GM19035 (cell line): ENCODE results near the gene SMIM11.
A peak's percentile ranks its signal among the peaks of the same experiment; 100 is the strongest.
"Not testable (repeated sequence)": the region's sequence is repeated elsewhere in the genome, so short reads cannot be mapped to it uniquely, and the experiment has no call there.

ENCODE experiments used
- ATAC-seq: cut with Tn5 transposase; IDR thresholded peaks from one replicate; pipeline ENCODE4 v1.9.1; 2021; ENCODE audit not compliant: unreplicated experiment

Gene SMIM11

DNA sequence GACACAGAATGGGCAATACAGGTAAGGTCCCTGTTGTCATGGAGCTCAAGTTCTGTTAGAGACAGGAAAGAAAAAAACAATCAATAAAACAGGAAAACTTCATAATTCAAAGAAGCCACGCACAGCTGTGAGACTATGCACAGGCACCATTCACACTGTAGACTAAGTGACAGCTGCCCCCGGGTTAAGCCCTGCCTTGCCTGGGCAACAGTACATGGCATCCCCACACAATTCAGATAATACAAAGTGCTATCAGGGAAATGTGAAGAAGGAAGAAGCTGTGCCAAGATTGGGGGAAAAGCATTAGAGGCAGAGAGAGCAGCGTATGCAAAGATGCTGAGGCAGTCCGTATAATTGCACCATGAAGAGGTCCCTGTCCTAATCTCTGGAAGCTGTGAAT is 20.5 kb upstream of the SMIM11 start:
- ATAC-seq = no peak

DNA sequence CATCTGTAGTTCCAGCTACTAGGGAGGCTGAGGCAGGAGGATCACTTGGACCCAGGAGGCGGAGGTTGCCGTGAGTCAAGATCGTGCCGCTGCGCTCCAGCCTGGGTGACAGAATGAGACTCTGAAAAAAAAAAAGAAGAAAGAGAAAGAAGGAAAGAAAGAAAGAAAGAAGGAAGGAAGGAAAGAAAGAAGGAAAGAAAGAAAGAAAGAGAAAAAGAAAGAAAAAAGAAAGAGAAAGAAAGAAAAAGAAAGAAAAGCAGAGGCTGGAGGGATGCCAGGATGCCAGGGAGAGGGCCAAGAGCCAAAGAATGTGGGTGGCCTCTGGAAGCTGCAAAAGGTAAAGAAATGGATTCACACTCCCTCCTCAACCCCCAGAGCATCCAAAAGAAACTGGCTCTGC is 19.7 kb upstream of the SMIM11 start:
- ATAC-seq = no peak

DNA sequence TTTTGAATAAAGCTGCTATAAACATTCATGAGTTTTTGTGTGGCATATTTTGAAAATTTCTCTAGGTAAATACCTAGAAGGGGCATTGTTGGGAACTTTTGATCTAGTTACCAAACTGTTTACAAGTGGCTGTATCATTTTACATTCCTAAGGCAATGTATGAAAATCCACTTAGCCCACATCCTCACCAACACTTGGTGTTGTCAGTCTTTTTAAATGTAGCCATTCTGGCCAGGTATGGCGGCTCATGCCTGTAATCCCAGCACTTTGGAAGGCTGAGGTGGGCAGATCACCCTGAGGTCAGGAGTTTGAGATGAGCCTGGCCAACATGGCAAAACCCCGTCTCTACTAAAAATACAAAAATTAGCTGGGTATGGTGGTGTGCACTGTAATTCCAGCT is 17.4 kb upstream of the SMIM11 start:
- no peak for ATAC-seq

DNA sequence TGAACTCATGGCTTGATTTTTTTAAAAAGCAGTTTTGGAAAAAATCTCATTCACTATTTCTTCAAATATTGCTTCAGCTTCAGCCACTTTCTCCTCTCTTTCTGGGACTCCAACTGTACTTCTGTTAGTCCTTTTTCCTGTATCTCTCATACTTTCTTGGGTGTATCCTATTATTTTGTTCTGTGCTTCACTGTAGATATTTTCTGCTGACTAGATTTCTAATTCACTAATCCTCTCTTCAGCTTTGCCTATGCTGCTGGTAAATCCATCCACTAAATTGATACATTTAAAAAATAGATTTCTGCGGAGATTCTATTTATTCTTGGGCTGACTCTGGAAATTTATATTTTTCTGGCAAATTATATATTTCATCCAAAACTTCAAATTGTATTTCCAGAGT is 16.4 kb upstream of the SMIM11 start:
- ATAC-seq = no peak

DNA sequence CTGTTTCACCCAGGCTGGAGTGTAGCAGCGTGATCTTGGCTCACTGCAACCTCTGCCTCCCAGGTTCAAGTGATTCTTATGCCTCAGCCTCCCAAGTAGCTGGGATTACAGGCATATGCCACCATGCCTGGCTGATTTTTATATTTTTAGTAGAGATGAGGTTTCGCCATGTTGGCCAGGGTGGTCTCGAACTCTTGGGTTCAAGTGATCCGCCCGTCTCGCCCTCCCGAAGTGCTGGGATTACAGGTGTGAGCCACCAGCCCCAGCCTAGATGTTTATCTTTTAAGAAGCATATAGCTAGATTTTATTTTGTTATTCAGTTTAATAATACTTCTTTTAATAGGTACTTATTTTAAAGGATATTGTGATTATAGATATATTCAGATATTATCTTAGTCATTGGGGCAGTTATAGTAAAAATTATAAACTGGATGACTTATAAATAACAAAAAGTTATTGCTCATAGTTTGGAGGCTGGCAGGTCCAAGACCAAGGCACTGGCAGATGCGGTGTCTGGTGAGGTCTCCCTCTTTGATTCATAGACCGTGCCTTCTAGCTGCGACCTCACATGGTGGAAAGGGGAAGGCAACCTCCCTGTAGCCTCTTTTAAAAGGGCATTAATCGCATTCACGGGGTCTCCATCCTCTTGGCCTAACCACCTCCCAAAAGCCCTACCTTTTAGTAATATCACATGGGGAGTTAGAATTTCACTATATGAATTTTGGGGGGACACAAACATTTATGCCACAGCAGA is 14.6 kb upstream of the SMIM11 start:
- no peak for ATAC-seq

DNA sequence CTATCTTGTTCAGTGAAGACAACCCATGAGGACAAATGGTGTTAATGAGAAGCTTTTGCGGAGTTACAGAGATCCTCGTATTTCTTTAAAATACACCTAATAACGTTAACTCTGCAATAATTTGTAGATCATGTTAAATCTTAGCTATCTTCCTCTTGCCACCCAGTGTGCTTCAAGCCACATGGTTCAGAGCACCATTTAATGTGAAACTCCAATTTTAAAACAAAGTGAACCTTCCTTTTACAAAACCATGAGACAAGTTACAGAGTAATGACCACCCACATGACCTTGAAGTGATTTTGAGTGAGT is 13.2 kb upstream of the SMIM11 start:
- ATAC-seq = no peak

DNA sequence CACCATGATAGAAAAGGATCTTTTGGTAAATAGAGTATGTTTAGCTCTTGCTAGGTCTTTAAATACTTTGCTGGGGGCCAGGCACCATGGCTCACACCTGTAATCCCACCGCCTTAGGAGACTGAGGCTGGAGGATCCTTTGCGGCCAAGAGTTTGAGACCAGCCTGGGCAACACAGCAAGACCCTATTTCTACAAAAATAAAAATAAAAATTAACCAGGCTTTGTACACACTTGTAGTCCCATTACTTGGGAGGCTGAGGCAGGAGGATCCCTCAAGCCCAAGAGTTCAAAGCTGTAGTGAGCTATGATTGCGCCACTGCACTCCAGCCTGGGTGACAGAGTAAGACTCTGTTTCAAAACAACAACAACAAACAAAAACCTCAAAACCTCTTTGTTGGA is 12.6 kb upstream of the SMIM11 start:
- no peak for ATAC-seq

DNA sequence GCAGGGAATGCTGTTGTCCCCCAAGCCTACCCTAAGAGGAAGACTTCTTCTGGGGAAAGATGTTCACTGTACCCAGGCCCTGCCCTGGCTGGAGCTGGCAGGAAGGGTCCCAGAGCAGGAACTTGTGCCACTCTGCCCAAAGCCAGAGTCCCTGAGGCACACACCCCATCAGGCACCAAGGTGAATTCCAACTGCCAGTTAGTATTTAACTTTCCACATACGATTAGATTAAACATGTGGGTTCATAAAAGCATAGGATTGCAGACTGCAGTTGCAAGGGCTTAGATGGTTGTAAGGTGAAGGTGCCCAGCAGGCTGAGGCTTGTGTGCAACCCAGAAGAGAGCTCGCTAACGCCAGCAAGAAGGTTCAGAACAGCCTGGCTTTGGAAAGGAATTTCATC is 11.6 kb upstream of the SMIM11 start, which contains the start of gene KCNE2:
Gene KCNE2 (plus strand): TSS at position 274 of the 400 bp plus-strand sequence. CDS start 6,473 bp downstream, outside the sequence.
- no peak for ATAC-seq

DNA sequence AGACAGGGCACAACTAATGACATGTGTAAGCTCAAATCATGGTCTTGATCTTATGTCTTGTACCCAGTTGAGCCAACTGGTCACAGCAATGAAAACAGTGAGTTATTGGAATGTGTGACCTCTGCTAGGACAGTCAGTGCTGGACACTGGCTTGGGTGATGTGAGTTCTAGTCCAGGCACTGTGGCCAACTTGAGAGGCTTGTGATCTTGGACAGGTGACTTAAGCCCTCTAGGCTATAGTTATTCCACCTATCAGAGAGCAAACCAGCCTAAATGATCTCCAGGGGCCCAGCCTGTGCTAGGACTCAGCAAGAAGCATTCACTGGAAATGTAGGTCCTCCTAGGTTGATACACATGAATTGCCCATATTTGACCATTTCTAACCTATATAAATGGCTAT is 10.4 kb upstream of the SMIM11 start:
- no peak for ATAC-seq

DNA sequence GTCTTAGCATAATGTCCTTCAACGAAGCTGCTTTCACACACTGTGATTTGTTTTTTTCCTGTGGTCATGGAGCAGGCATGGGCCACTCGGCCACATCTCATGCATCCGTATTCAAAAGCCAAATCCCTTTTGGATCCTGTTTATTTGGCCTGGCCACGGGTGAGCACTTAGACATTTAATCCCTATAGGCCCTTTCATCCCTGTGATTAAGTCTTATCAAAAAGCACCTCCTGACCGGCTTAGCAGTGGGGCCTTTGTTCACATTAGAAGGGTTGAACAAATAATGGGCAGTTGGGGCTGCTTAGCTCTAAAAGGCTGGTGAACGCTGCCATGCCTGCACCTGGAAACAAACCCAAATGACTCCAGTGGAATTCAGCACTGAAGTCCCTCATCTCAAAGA is 9.5 kb upstream of the SMIM11 start:
- no peak for ATAC-seq

DNA sequence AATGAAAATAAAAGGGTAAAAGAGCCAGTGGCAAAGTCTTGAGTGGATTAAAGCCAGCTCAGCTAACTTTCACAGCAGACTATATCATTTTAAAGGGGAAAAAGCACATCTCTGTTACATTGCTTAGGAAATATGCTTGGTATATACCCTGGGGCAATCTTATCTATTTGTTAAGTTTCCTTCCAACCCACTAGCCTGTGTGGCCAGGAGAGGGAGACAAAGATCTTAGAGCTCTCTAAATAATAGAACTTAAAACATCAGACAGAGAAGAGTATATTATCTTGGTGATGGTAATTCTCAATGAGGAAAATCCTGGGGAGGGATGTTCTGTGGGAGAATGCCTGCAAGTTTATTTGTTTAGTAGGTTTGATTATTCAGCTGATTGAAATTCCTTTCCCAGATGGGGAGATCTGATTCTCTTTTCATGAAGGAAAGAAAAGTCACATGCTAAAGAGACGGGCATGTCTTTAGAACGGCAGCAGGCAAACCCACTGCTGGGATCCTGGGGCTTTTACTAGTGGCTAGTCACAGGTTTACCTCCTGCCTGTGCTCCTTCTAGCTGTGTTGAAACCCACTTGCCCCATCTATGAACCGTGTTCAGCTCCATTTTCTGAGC is 7.9 kb upstream of the SMIM11 start:
- ATAC-seq = no peak

DNA sequence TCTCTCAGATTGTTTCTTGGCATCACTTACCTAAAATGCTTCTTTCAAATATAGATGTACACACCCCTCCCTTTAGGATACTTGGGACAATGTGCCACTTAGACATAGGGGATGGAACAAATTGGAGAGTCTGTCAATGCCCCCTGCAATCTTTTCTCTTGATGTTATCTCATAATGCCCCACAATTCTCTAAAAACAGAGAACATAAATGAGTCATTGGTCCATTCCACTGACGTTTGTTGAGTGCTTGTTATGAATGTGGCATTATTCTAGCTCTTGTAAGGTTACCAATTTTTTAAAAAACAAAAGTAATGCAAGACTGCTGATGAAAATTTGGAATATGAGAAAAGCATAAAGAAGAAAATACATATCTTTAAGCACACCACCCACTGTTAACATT is 5.6 kb upstream of the SMIM11 start:
- no peak for ATAC-seq

DNA sequence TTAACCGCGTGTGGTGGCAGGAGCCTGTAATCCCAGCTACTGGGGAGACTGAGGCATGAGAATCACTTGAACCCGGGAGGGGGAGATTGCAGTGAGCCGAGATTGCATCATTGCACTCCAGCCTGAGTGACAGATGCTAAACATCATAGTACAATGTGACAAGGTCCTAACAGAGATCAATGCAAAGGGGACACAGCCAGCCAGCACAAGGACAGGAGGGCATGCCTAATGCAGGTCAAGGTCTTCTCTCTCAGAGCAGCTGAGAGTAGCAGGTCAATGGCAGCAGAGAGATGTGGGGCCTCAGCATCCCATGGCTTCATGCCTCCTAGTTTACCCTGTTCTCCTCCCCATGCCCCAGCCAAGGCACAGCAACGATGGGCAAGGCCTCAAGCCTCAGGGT is 3.0 kb upstream of the SMIM11 start:
- ATAC-seq = no peak

DNA sequence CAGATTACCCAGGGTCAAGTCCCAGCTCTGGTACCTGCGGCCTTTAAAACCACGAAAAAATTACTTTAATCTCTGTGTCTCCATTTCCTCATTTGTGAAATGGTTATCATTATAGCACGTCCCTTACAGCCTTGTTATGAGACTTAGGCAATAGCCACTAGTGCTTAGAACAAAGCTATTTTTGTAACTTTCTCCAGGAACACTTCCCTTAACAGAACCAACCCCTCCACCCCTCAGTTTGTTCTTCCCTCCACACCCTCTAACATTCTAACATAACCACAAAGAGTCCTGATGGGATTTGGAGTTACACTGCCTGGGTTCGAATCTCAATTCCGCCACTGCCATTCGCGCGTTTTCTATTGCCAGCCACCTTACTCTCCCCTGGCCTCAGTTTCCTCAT is 845 bp upstream of the SMIM11 start:
- not testable (repeated sequence) for ATAC-seq

DNA sequence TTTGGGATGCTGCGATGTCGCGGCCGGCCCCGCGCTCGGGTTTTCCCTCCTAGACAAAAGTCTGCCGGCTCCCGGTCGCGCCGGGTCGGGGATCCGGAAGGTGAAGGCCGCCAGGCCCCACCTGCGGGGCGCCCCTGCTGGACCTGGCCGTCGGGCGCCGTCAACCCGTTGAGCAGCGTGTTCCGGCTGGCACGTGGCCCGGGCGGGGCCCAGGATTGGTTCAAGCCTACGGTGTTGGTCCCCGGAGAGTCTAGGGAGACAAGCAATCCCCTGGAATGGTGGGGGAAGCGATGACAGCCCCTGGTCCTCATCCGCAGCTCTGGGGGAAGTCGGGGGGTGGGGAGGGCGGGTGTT is 289 bp downstream of the SMIM11 start:
- peak; percentile 62 for ATAC-seq

DNA sequence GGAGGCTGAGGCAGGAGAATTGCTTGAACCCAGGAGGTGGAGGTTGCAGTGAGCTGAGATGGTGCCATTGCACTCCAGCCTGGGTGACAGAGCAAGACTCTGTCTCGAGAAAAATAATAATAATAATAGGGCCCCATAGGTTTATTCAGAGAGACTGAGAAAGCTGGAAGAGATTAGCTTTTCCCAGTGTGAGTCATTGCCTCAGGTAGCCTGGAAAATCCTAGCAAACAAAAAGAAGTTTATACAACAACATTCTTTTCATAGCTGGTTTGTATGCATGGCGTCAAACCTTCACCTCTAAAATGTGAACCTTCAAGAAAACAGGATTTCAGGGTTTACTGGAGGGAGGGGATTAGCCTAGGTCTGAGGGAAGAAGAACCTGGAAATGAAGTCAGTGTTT is 7.8 kb downstream of the SMIM11 start:
- ATAC-seq = not testable (repeated sequence)

DNA sequence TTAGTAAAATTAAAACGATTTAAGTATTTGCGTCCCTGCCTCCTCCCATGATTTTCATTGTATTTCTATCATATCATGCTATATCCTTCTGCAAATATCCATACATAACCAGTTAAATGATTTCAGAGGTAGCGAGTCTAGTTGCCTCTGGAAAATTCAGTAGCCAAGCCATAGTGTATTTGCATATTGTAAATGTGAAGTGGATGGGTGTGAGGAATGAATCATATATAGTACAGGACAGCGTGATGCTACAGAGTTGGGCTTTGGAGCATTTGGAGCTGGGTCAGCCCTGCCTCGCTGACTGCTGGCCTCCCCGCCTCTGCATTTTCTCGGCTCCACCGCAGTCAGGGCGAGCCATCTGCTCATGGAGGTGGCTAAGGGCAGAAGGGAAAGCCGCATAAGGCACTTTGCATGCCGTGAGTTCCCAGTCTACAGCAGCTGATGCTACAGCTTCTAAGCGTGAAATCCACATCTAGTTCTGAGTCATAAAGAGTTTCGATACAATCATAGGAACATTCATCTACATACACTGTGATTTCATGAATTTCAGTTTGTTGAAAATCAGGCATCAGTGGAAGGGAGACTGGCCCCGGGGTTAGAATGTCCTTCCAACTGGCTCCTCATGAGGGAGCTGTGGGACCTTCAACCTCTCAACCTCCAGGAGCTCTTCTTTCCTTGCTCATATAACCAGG is 8.6 kb downstream of the SMIM11 start:
- peak; percentile 91 for ATAC-seq

DNA sequence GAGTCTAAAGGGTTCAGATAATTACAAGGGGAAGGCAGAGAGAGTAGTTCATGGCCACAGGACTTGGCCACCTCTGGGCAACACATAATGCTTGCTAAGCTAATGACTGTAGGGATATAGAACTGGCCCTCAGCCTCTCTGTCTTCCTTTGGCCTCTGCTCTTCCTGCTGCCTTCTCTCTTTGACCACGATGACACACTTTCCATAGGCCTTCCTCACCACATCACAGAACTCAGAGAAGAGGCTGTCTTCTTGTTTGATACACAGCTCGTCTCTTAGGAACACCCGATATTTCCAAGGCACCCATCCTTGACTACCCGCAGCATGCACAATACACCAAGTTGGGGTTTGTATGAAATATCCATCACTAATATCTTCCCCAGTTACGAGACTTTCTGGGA is 25.2 kb downstream of the SMIM11 start:
- not testable (repeated sequence) for ATAC-seq

DNA sequence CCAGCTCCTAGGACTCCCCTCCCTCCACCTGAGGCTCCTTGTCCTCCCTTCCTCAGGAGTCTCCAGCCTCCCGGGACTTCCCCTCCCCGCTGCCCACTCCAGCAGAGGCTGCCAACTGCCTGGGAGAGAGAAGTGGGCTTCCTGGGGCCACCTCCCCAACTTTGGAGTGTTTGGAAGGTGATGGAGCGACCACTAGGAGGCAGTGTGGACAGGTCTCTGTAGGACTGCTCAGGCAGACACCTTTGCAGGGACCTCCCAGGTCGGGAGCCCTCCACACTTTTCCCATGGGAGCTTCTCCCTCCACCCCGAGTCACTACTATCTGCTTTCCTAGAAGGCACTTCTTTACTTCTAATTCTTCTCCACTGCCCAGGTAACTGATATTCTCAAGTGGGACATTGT is 29.4 kb downstream of the SMIM11 start:
- ATAC-seq = not testable (repeated sequence)

DNA sequence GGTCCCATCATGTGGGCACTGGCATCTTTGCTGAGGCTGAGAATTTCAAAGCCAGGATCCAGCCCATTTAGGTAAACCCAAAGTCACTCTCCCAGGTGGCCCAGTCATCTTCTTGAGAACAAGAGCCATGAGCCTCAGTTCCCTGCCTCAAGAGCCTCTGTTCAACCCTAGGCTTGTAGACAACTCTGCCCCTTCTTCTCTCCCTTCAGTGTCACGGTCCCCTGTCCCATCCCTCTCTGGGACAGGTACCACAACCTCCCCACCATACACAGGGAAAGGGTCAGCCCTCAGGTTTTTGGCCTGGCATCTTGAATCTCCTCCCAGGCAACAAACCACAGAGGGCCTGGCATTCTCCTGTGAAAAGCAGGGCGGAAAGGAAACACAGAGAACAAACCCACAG is 30.4 kb downstream of the SMIM11 start:
- ATAC-seq = not testable (repeated sequence)

DNA sequence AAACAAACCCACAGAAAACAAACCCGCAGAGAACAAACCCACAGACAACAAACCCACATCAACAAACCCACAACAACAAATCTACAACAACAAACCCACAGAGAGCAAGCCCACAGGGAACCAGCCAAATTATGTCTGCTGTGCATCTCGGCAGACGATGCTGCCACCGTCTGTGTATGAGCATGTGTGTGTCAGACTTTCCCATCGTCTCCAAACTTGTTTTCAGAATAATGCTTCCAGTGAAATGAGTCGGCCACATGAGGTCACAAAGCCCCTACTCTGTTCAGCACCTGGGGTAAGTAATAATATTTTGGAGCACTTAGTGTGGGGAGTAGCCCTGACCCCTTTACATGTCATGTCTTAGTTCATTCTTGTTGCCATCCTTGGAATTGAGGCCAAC is 30.8 kb downstream of the SMIM11 start:
- ATAC-seq = not testable (repeated sequence)

DNA sequence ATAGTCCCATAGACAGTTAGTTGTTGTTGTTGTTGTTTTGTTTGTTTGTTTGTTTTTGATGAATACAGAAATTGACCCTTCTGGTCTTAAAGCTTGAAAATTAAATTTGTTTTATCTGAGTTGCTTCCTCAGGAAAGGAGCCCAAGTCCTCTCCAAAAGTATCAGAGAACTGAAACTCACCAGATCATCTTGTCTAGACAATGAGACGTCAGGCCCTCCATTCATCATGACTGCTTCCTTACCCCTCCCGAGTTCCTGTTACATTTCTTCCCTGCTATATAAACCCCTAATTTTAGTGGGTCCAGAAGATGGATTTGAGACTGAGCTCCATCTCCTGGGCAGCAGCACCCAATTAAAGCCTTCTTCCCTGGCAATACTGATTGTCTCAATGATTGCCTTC is 31.4 kb downstream of the SMIM11 start:
- not testable (repeated sequence) for ATAC-seq
